ENCODE measurements around the gene PACSIN2. TPM values are rescaled to one million over a fixed set of nuclear protein-coding genes. Genes with fewer than 3 reads are reported as not detected.
A peak's percentile ranks its signal among the peaks of the same experiment; 100 is the strongest.

The PACSIN2 gene
- total RNA-seq, 1 donor from 2014 or later, result 61.0 TPM

GRCh38 chr22:42892156-42892555 is 122.8 kb downstream of the PACSIN2 start:
- no peak overlapping the region for H3K27ac Mint-ChIP-seq
- H3K4me3 Mint-ChIP-seq (ENCODE audit: low read depth), result no peak overlapping the region
- H3K9me3 Mint-ChIP-seq (ENCODE audit: low read depth), result no peaks in the 10 kb centered on the region
- peaks cover 11% of the 10 kb centered on the region for H3K4me1 Mint-ChIP-seq (ENCODE audit: low read depth)
- no peaks in the 10 kb centered on the region for H3K27me3 Mint-ChIP-seq
- no peak for DNase-seq (ENCODE audit: low spot score, unreplicated experiment)
- TF ChIP-seq CTCF (IDR thresholded peaks at IDR 0.05; ENCODE audit: unreplicated experiment), result no peak
- peaks cover 5% of the 10 kb centered on the region for H3K36me3 Mint-ChIP-seq (ENCODE audit: insufficient read depth)

GRCh38 chr22:42891696-42892095 is 123.3 kb downstream of the PACSIN2 start:
- Mint-ChIP-seq H3K36me3 (ENCODE audit: insufficient read depth) (peaks cover 5% of the 10 kb centered on the region), H3K9me3 (ENCODE audit: low read depth) (no peaks in the 10 kb centered on the region), H3K27me3 (no peaks in the 10 kb centered on the region), H3K4me3 (ENCODE audit: low read depth) (no peak overlapping the region), H3K27ac (no peak overlapping the region), H3K4me1 (ENCODE audit: low read depth) (peaks cover 15% of the 10 kb centered on the region)
- no peak for DNase-seq (ENCODE audit: low spot score, unreplicated experiment)
- no peak for TF ChIP-seq CTCF (IDR thresholded peaks at IDR 0.05; ENCODE audit: unreplicated experiment)

DNA sequence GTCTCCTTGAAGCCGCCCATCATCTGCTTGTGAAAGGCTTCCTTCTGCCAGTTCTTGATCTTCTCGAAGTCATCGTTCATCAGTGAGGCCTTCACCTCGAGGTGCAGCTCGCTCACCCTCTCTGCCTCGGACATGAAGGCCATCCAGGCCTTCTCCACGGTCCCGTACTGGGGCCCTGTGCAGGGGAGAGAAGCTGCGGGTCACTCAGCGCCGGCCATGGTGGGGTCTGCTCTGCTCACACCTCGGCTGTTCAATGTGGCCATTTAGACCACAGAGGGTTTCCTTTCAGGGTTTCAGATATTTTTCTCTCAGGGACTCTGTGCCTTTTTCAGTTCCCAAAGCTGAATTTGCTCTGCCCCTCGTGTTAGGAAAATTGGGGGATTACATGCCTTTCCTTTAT is 123.9 kb downstream of the PACSIN2 start:
- Mint-ChIP-seq H3K4me1 (ENCODE audit: low read depth) (peaks cover 15% of the 10 kb centered on the region), H3K9me3 (ENCODE audit: low read depth) (no peaks in the 10 kb centered on the region), H3K4me3 (ENCODE audit: low read depth) (no peak overlapping the region), H3K27me3 (no peaks in the 10 kb centered on the region), H3K27ac (no peak overlapping the region), H3K36me3 (ENCODE audit: insufficient read depth) (peaks cover 5% of the 10 kb centered on the region)
- no peak for DNase-seq (ENCODE audit: low spot score, unreplicated experiment)
- no peak for TF ChIP-seq CTCF (IDR thresholded peaks at IDR 0.05; ENCODE audit: unreplicated experiment)

DNA sequence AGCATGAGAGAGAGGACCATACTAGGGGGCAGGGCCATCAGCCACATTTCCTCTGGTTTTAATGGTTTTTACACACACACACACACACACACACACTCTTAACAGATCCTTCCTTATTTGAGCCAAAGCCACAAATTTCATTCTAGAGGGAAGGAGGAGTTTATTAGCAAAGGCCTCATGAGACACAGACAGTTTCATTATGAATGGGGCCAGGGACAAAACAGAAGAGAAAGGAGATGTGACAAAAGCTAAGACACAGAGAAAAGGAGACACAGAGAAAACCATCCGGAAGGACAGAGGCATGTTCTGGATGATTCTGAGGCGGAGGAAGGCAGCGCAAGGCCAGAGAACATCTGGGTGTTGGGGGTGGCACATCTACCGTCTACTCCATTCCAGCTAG is 125.6 kb downstream of the PACSIN2 start:
- no peak overlapping the region for H3K4me3 Mint-ChIP-seq (ENCODE audit: low read depth)
- no peaks in the 10 kb centered on the region for H3K9me3 Mint-ChIP-seq (ENCODE audit: low read depth)
- peak overlapping the region; percentile 18 for H3K27ac Mint-ChIP-seq

More for the DNA sequence above, 125.6 kb downstream of the PACSIN2 start:
- DNase-seq (ENCODE audit: low spot score, unreplicated experiment), result no peak
- H3K36me3 Mint-ChIP-seq (ENCODE audit: insufficient read depth), result peaks cover 5% of the 10 kb centered on the region
- no peak for TF ChIP-seq CTCF (IDR thresholded peaks at IDR 0.05; ENCODE audit: unreplicated experiment)
- peaks cover 15% of the 10 kb centered on the region for H3K4me1 Mint-ChIP-seq (ENCODE audit: low read depth)
- no peaks in the 10 kb centered on the region for H3K27me3 Mint-ChIP-seq
